GM12872 (cell line): ENCODE measurements around the gene SPOCK1.

Source experiments
- TF ChIP-seq, protein P1 (sequence below): IDR thresholded peaks from 3 replicates; pipeline ENCODE4 v1.5.1; 2011; ENCODE audit warnings: low read depth, mild to moderate bottlenecking, low read length, moderate library complexity; ENCODE audit not compliant: insufficient read depth

SPOCK1 gene

DNA sequence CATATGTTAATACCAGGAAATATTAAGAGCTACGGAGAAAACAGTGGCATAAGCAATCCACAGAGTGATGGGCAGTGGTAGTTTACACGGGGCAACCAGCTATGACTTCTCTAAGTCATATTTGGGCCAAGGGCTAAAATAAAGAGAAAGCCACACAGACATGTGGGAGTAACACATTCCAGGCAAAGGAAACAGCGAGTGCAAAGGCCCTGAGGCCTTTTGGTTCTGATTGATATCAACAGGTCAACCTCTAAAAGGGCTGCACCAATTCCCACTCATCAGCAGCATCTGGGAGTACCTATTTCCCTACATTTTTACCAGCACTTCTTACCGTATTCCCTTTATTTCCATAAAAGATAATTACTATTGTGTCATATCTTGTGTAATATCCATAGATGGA lies 173.4 kb downstream of the SPOCK1 start:
- TF ChIP-seq, protein P1, sequence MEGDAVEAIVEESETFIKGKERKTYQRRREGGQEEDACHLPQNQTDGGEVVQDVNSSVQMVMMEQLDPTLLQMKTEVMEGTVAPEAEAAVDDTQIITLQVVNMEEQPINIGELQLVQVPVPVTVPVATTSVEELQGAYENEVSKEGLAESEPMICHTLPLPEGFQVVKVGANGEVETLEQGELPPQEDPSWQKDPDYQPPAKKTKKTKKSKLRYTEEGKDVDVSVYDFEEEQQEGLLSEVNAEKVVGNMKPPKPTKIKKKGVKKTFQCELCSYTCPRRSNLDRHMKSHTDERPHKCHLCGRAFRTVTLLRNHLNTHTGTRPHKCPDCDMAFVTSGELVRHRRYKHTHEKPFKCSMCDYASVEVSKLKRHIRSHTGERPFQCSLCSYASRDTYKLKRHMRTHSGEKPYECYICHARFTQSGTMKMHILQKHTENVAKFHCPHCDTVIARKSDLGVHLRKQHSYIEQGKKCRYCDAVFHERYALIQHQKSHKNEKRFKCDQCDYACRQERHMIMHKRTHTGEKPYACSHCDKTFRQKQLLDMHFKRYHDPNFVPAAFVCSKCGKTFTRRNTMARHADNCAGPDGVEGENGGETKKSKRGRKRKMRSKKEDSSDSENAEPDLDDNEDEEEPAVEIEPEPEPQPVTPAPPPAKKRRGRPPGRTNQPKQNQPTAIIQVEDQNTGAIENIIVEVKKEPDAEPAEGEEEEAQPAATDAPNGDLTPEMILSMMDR: no peak

DNA sequence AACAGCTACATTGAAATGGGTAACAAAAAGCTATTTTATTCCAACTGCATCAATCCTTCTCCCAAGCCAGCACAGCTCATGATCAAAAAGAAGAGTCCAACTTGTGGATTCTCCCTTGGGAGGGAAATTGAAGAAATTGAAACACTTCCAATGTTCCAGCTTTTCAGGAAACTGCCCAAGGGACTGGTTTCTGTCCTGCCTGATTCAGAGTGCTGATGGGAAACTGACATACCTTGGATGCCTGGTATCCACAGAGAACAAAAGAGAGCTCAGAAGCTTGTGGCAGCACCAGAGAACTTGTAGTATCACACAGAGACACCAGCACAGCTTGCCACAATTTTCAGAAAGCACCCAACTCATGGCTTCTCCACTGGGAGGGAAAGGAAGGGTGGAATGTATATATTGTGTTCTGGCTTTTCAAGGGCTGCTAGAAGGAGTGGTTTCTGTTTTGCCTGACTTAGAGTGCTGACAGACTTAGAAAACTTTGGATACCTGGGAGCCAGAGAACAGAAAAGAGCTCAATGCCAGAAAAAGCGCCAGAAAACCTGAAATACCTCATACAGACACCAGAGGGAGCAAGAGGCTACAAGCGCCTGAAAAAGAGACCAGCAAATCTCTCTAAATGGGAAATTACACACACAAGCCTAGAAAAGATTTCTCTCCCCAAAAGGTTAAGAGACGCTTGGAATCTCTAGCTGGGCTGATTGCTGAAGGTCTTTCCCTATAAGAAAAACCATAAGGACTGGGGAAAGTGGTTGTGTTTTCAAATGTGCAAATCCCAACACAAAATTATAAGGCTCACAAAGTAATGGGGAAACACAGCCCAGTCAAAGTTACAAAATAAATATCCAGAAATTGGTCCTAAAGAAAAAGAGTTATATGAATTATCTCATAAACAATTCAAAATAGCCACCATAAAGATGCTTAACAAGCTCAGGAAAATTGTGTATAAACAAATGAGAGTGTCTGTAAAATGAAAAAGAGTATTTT lies 178.8 kb downstream of the SPOCK1 start:
- TF ChIP-seq, protein P1: peak; percentile 85

DNA sequence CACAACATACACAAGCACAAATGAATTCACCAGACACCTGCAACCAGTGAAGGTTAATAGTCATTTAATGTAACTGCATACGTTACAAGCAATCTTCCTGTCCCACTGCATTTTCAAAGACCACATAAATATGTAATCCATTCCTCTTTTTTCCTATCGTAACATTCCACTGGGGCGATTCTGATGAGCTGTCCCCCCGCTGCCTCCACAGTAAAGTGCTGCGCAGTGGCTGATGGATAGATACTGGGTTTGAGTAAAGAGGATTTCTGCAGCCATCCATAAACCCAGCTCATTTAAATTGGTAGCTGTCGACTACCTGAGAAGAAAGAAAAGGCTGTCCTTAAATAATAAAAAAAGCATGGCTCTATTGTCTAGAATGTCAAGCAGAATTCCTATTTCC lies 181.1 kb downstream of the SPOCK1 start:
- TF ChIP-seq, protein P1: no peak

DNA sequence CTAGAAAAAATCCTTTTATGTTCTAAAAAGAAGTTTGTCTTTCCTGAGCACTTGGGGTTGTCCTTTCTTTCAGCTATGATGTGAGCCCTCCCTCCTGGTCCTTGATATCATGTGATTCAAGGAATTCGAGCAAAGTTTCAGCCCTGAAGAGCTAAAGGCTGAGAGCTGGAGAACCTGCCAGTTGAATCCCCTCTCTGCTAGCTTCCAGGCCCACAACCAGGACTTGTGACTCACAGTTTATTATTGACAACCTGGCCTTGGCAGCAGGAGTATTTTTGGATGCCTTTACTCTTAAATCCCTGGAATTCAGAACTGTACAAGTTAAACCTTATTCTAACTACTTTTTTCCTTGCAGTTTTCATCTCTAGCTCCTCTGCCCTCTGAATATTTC lies 182.8 kb downstream of the SPOCK1 start:
- TF ChIP-seq, protein P1: no peak

DNA sequence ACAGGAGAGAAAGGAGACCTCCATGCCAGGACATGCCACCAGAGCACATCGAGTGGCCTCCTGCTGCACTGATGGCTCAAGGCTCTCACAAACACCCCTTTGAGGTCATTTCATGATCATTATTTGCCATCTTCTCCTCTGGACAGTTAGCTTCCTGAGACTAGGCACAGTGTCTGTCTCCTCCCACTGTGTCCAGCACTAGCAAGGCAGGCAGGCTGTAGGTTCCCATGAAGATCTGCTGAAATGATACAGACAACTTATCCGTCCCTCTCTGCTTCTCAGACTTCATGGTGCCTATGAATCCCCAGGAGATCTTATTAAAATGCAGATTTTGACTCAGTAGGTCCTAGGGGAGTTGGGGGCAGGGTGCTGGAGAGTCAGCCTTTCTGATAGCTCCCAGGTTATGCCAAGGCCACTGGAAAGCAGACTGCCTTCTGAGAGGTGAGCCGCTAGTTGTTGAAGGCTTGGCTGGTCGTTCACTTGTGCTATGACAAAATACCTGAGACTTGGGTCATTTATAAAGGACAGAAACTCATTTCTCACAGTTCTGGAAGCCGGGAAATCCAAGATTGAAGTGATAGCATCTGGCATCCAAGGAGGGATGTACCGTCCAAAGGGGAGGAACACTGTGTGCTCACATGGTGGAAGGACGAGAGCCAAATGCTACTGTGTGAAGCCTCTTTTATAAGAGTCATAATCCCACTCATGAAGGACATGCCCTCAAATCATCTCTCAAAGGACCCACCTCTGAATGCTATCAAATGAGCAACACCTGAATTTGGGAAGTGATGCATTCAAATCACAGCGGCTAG lies 183.4 kb downstream of the SPOCK1 start:
- TF ChIP-seq, protein P1: no peak

DNA sequence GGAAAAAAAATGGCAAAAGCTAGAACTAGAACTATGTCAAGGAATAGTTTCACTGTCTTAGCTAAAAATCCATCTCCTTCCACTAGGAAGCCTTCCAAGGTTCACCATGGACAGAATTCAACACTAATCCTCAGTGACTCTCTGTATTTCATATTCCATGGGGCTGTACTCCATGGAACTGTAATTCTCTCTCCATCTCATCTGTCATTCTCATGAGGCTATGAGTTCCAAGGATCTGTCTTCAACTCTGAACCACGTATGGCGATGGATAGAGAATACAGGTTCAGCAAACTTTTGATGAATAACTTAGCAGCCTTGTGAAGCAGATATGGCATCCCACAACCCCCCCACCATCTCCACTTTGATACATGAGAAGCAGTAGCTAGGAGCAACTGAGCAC lies 184.0 kb downstream of the SPOCK1 start:
- TF ChIP-seq, protein P1: no peak

DNA sequence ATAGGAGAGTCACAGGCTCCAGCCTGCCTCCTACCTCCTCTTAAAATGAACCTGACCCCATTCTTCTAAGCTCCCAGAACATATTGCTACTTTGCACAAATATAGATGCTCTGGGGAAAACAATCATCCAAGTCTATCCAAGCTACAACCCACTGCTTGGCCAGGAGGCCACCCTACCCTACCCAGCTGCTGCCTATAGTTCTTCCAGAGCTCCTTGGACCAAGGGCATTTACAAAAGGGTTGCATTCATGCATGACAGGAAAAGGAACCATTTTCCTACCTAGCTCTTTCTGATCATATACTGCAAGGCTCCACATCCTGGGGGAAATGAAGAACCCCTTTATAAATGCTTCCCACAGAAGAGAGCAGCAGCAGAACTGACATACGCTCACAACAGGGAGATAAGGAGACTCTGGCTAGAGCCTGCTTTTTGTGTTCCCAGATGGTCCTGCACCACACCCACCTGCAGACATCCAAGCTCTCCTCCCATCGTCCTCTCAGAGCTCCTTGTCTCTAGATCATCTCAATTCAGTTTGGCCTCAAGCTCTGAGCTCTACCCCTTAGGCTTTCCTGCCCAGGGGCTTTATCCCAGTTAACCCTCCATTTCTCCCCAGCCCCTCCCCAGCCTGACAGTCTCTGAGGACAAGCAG lies 185.5 kb downstream of the SPOCK1 start:
- TF ChIP-seq, protein P1: no peak
